Trophoblast cell (in vitro differentiated cells and primary cell): ENCODE data around the gene PDE11A.
A peak's percentile ranks its signal among the peaks of the same experiment; 100 is the strongest.

Source experiments
- DNase-seq, 2 donors: peaks; one replicate each; pipeline ENCODE4 v3.0.0-alpha.2; 2016
- H2AFZ ChIP-seq: 2 replicates; pipeline ENCODE4 v1.6.1; 2013; ENCODE audit warnings: low read length, moderate library complexity, mild to moderate bottlenecking; ENCODE audit not compliant: insufficient read depth, poor library complexity
- H2AK5ac ChIP-seq: 2 replicates; pipeline ENCODE4 v1.6.1; 2013; ENCODE audit warnings: mild to moderate bottlenecking, low read length
- H2BK120ac ChIP-seq: 2 replicates; pipeline ENCODE4 v1.6.1; 2013; ENCODE audit warnings: low read length, mild to moderate bottlenecking, moderate library complexity; ENCODE audit not compliant: insufficient read depth, poor library complexity
- H2BK12ac ChIP-seq: 2 replicates; pipeline ENCODE4 v1.6.1; 2013; ENCODE audit warnings: mild to moderate bottlenecking, low read length, moderate library complexity
- H2BK5ac ChIP-seq: 2 replicates; pipeline ENCODE4 v1.6.1; 2013; ENCODE audit warnings: low read length, low read depth, moderate library complexity, mild to moderate bottlenecking; ENCODE audit not compliant: poor library complexity
- H3K14ac ChIP-seq: 2 replicates; pipeline ENCODE4 v1.6.1; 2013; ENCODE audit warnings: mild to moderate bottlenecking, low read length
- H3K18ac ChIP-seq: 2 replicates; pipeline ENCODE4 v1.6.1; 2013; ENCODE audit warnings: mild to moderate bottlenecking, low read length
- H3K23ac ChIP-seq: 2 replicates; pipeline ENCODE4 v1.6.1; 2013; ENCODE audit warnings: low read length
- H3K27ac ChIP-seq: 2 replicates; pipeline ENCODE4 v1.5.1; 2013; ENCODE audit warnings: low read depth, mild to moderate bottlenecking, inconsistent platforms, low read length, moderate library complexity
- H3K27me3 ChIP-seq: 2 replicates; pipeline ENCODE4 v1.6.1; 2013; ENCODE audit warnings: inconsistent platforms, mild to moderate bottlenecking, low read length, moderate library complexity; ENCODE audit not compliant: insufficient read depth
- H3K36me3 ChIP-seq, 2 experiments: 1 replicate in 1 of 2; 2 replicates in 1 of 2; pipeline ENCODE4 v1.6.1; 2013; ENCODE audit warnings: low read length in 2 of 2, mild to moderate bottlenecking in 2 of 2, moderate library complexity in 1 of 2; ENCODE audit not compliant: insufficient read depth in 2 of 2, control insufficient read depth in 1 of 2
- H3K4ac ChIP-seq: 2 replicates; pipeline ENCODE4 v1.6.1; 2013; ENCODE audit warnings: low read depth, mild to moderate bottlenecking, low read length, moderate library complexity
- H3K4me1 ChIP-seq, 2 experiments: 1 replicate in 1 of 2; 2 replicates in 1 of 2; pipeline ENCODE4 v1.6.1; 2013; ENCODE audit warnings: low read length in 2 of 2, mild to moderate bottlenecking in 2 of 2, moderate library complexity in 1 of 2; ENCODE audit not compliant: insufficient read depth in 2 of 2, control insufficient read depth in 1 of 2
- H3K4me2 ChIP-seq: 2 replicates; pipeline ENCODE4 v1.6.1; 2013; ENCODE audit warnings: inconsistent platforms, mild to moderate bottlenecking, low read length, moderate library complexity
- H3K4me3 ChIP-seq: 2 replicates; pipeline ENCODE4 v1.5.1; 2013; ENCODE audit warnings: mild to moderate bottlenecking, low read depth, low read length, inconsistent platforms
- H3K79me1 ChIP-seq: one replicate; pipeline ENCODE4 v1.6.1; 2013; ENCODE audit warnings: low read length
- H3K79me2 ChIP-seq: 2 replicates; pipeline ENCODE4 v1.6.1; 2013; ENCODE audit warnings: low read length, mild to moderate bottlenecking; ENCODE audit not compliant: control insufficient read depth, insufficient read depth, poor library complexity
- H3K9ac ChIP-seq: 2 replicates; pipeline ENCODE4 v1.6.1; 2013; ENCODE audit warnings: mild to moderate bottlenecking, low read length
- H3K9me3 ChIP-seq: 2 replicates; pipeline ENCODE4 v1.6.1; 2013; ENCODE audit warnings: low read depth, mild to moderate bottlenecking, control low read depth, inconsistent platforms, low read length; ENCODE audit not compliant: insufficient read depth
- H4K12ac ChIP-seq: 2 replicates; pipeline ENCODE4 v1.6.1; 2013; ENCODE audit warnings: low read depth, mild to moderate bottlenecking, low read length, moderate library complexity
- H4K8ac ChIP-seq: 2 replicates; pipeline ENCODE4 v1.6.1; 2013; ENCODE audit warnings: low read depth, mild to moderate bottlenecking, low read length, moderate library complexity
- H4K91ac ChIP-seq: one replicate; pipeline ENCODE4 v1.6.1; 2013; ENCODE audit warnings: low read depth, mild to moderate bottlenecking, low read length, moderate library complexity
- WGBS: extraction: QIAGEN DNeasy Blood & Tissue Kit; methylation state at CpG from one replicate; pipeline ENCODE4 v1.1.7; 2013; ENCODE audit warnings: missing lambda C conversion rate; ENCODE audit not compliant: insufficient read length, insufficient coverage; ENCODE audit errors: extremely low coverage; 5-methylcytosine and 5-hydroxymethylcytosine counted together

Gene PDE11A

DNA sequence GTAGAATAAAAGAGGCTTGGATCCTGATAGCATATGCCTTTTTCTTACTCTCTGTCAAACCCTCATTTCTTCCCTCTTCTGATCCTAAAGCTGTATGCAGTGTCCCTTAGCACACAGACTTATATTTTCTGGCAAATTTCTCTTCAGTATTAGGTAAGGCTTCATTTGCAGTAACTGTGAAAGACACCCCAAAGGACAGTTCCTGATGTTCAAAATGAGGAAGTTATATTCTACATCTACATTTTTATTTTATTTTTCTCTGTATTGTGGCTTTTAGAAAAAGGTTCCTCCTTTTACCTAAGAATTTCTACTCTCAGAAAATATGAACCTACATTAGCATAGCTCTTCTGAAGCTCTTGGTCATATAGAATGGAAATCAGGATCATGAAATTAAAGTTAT, 261.7 kb downstream of the PDE11A start:
- Histone ChIP-seq H3K4me2 (no peak overlapping the region), H3K9ac (no peak overlapping the region), H3K4me3 (no peak overlapping the region)

DNA sequence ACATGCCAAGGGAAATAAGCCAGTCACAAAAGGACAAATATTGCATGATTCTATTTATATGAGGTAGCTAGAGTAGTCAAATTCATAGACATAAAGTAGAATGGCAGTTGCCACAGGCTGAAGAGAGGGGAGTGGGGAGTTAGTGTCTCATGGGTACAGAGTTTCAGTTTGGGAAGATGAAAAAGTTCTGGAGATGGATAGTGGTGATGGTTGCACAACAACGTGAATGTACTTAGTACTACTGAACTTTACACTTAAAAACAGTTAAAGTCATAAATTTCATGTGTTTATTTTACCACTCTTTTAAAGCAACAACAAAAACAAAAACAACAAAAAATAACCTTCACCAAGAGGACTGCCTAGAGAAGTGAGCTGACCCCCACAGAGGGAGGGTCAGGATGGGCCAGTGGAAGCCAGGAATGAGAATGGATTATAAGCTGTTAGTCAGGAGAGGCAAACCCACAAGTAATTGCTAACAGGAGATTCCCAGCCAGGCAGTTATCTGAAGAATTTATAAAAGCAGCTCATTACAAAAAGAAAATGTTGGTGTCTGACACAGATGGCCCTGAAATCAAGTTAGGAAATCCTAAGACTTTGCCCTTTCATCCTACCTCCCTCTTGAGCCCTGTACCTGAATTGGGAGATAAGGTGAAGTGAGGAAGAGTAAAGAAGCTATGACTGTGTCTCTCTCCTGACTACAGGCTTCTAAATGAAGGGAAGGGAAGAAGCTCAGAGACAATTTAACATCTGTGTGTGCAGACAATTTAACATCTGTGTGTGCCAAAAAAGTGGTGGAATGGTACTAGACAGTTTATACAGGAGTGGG, 263.4 kb downstream of the PDE11A start:
- H4K91ac ChIP-seq = no peak overlapping the region
- no peaks in the 10 kb centered on the region for H3K36me3 ChIP-seq
- H3K9me3 ChIP-seq = no peaks in the 10 kb centered on the region
- no peak overlapping the region for H2BK12ac ChIP-seq
- no peak overlapping the region for H3K14ac ChIP-seq
- no peak overlapping the region for H3K23ac ChIP-seq
- H4K12ac ChIP-seq = no peak overlapping the region
- no peak overlapping the region for H2AK5ac ChIP-seq
- no peaks in the 10 kb centered on the region for H3K79me2 ChIP-seq
- no peak overlapping the region for H3K9ac ChIP-seq
- no CpG with 5 or more reads among the region's 1 CpG for WGBS
- no peak overlapping the region for H4K8ac ChIP-seq
- no peaks in the 10 kb centered on the region for H3K27me3 ChIP-seq
- DNase-seq = no peak
- H3K18ac ChIP-seq = no peak overlapping the region
- no peak overlapping the region for H3K4me2 ChIP-seq
- no peaks in the 10 kb centered on the region for H3K4me1 ChIP-seq
- no peak overlapping the region for H2BK5ac ChIP-seq
- no peak overlapping the region for H3K27ac ChIP-seq
- H3K4me3 ChIP-seq = no peak overlapping the region
- no peak overlapping the region for H2AFZ ChIP-seq
- H3K79me1 ChIP-seq = no peaks in the 10 kb centered on the region
- H3K4ac ChIP-seq = no peak overlapping the region
- H2BK120ac ChIP-seq = no peak overlapping the region

More for the DNA sequence above, 261.7 kb downstream of the PDE11A start:
- Histone ChIP-seq H3K27me3 (no peaks in the 10 kb centered on the region), H2BK5ac (no peak overlapping the region), H4K91ac (no peak overlapping the region), H4K8ac (no peak overlapping the region), H3K4me1 (no peaks in the 10 kb centered on the region), H3K27ac (no peak overlapping the region), H3K9me3 (no peaks in the 10 kb centered on the region), H2AFZ (no peak overlapping the region), H3K36me3 (no peaks in the 10 kb centered on the region), H3K23ac (no peak overlapping the region), H3K14ac (no peak overlapping the region), H2BK12ac (no peak overlapping the region), H3K18ac (no peak overlapping the region), H4K12ac (no peak overlapping the region), H3K4ac (no peak overlapping the region), H2BK120ac (no peak overlapping the region), H3K79me1 (no peaks in the 10 kb centered on the region), H3K79me2 (no peaks in the 10 kb centered on the region), H2AK5ac (no peak overlapping the region)
- DNase-seq = no peak

DNA sequence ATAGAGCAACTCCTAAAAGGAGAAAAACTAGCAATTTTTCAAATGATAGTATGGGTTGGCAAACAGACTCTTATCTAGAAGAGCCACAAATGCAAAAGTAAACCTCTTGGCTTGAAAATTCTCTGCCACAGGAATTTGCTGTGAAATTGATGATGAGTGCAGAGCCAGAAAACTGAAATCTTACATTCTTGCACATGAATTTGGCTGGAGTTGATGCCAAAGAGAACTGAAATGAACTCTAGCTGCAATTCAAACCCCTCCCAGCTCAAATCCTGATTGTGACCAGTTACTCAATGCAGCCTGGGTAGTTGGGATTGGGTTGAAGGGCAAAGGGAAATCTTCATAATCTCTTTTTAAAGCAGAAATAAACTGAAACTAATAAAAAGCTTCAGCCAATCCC, 266.6 kb downstream of the PDE11A start:
- Histone ChIP-seq H3K4me1 (no peaks in the 10 kb centered on the region), H2BK5ac (no peak overlapping the region), H2AK5ac (no peak overlapping the region), H3K9ac (no peak overlapping the region), H3K23ac (no peak overlapping the region), H3K4me3 (no peak overlapping the region), H2AFZ (no peak overlapping the region), H3K36me3 (no peaks in the 10 kb centered on the region), H3K27ac (no peak overlapping the region), H3K79me2 (no peaks in the 10 kb centered on the region), H4K8ac (no peak overlapping the region), H4K12ac (no peak overlapping the region), H3K27me3 (no peaks in the 10 kb centered on the region), H3K4ac (no peak overlapping the region), H3K4me2 (no peak overlapping the region), H2BK120ac (no peak overlapping the region), H3K79me1 (no peaks in the 10 kb centered on the region), H4K91ac (no peak overlapping the region), H3K14ac (no peak overlapping the region), H3K9me3 (no peaks in the 10 kb centered on the region), H2BK12ac (no peak overlapping the region), H3K18ac (no peak overlapping the region)
- DNase-seq = no peak

DNA sequence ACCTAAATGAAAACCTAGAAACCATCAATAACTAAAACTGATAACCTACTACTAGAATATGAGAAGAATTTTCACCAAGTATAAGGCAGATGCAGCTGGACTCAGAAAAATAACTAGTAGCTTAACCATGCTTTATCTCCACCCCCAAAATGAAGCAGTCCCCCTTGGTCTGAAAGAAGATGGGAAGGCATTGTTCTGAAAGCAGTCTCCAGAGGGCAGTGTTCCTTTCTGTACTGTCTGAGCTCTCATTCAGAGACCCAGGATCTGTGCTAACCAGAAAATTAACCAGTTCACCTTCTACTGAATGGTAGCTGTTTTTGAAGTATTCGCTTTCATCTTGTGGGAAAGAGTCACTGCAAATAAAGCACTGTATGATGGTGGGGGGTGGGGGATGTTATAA, 273.0 kb downstream of the PDE11A start:
- Histone ChIP-seq H2BK5ac (no peak overlapping the region), H4K8ac (no peak overlapping the region), H3K36me3 (no peaks in the 10 kb centered on the region), H2BK120ac (no peak overlapping the region), H3K9me3 (no peaks in the 10 kb centered on the region), H3K79me1 (no peaks in the 10 kb centered on the region), H4K12ac (no peak overlapping the region), H2AK5ac (no peak overlapping the region), H3K4me1 (peaks cover 0 to 4% of the 10 kb centered on the region in 2 experiments), H3K4ac (no peak overlapping the region), H3K79me2 (no peaks in the 10 kb centered on the region), H3K14ac (no peak overlapping the region), H2BK12ac (no peak overlapping the region), H3K4me2 (no peak overlapping the region), H3K27ac (no peak overlapping the region), H3K23ac (no peak overlapping the region), H3K27me3 (no peaks in the 10 kb centered on the region), H3K18ac (no peak overlapping the region), H4K91ac (no peak overlapping the region), H3K4me3 (no peak overlapping the region), H3K9ac (no peak overlapping the region), H2AFZ (no peak overlapping the region)
- DNase-seq = peak in 1 of 2 donors; percentile 23
- WGBS = no CpG with 5 or more reads among the region's 1 CpG
